Esophagus muscularis mucosa (tissue), 3 donors: Measurements from ENCODE around the gene SREBF2.

Source experiments
- POLR2AphosphoS5 ChIP-seq, 2 donors: sonication (generic); formaldehyde crosslinking; IDR thresholded peaks; one replicate each; pipeline ENCODE4 v1.6.1; 2017; ENCODE audit warnings: antibody characterized with exemption in 2 of 2
- TF ChIP-seq, protein P1 (sequence below), 3 experiments: fragments of 200-600 bp in 2 of 3; fragments of 450-650 bp in 1 of 3; sonication (generic) in 2 of 3; IDR thresholded peaks; one replicate each; pipeline ENCODE4 v1.5.1; 2017 to 2019; ENCODE audit warnings: antibody characterized with exemption in 3 of 3, mild to moderate bottlenecking in 2 of 3, moderate library complexity in 1 of 3

GRCh38 chr22:41827671-41828070 is 5.2 kb upstream of the SREBF2 start:
- TF ChIP-seq, protein P1, sequence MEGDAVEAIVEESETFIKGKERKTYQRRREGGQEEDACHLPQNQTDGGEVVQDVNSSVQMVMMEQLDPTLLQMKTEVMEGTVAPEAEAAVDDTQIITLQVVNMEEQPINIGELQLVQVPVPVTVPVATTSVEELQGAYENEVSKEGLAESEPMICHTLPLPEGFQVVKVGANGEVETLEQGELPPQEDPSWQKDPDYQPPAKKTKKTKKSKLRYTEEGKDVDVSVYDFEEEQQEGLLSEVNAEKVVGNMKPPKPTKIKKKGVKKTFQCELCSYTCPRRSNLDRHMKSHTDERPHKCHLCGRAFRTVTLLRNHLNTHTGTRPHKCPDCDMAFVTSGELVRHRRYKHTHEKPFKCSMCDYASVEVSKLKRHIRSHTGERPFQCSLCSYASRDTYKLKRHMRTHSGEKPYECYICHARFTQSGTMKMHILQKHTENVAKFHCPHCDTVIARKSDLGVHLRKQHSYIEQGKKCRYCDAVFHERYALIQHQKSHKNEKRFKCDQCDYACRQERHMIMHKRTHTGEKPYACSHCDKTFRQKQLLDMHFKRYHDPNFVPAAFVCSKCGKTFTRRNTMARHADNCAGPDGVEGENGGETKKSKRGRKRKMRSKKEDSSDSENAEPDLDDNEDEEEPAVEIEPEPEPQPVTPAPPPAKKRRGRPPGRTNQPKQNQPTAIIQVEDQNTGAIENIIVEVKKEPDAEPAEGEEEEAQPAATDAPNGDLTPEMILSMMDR (IDR thresholded peaks at IDR 0.05) = no peak
- TF ChIP-seq POLR2AphosphoS5 (IDR thresholded peaks at IDR 0.05) = no peak
